CD4-positive, alpha-beta T cell treated with Interleukin-10 for 1 hour (primary cell): ENCODE measurements around the gene SAP30BP.

ENCODE experiments used
- DNase-seq: peaks from one replicate; pipeline ENCODE4 v3.0.0-alpha.2; 2020

Gene SAP30BP

GRCh38 chr17:75743625-75744206, 76.6 kb downstream of the SAP30BP start:
- DNase-seq: no peak

- DNase-seq: no peak
Observed at GRCh38 chr17:75748706-75749105, 81.6 kb downstream of the SAP30BP start.

- DNase-seq: peak; percentile 87
Observed at GRCh38 chr17:75749545-75750389, 82.6 kb downstream of the SAP30BP start.

- DNase-seq: no peak
Observed at GRCh38 chr17:75750661-75751423, 83.7 kb downstream of the SAP30BP start.

- DNase-seq: no peak
Observed at GRCh38 chr17:75751676-75752404, 84.7 kb downstream of the SAP30BP start.

GRCh38 chr17:75752405-75752709, 85.2 kb downstream of the SAP30BP start:
- no peak for DNase-seq

GRCh38 chr17:75752802-75753513, 85.8 kb downstream of the SAP30BP start:
- no peak for DNase-seq

GRCh38 chr17:75753514-75754377, 86.6 kb downstream of the SAP30BP start:
- DNase-seq: peak; percentile 76

- DNase-seq: no peak
Observed at GRCh38 chr17:75754378-75755204, 87.5 kb downstream of the SAP30BP start.

- DNase-seq: no peak
Observed at GRCh38 chr17:75755205-75755901, 88.2 kb downstream of the SAP30BP start.

- DNase-seq: no peak
Observed at GRCh38 chr17:75755990-75756389, 88.9 kb downstream of the SAP30BP start.

- no peak for DNase-seq
Observed at GRCh38 chr17:75756451-75757085, 89.4 kb downstream of the SAP30BP start.

GRCh38 chr17:75757086-75757681, 90.0 kb downstream of the SAP30BP start:
- DNase-seq: no peak
